Stomach smooth muscle (tissue), 2 donors: ENCODE data around the gene ARHGDIA.

Source experiments
- H3K27ac ChIP-seq: one replicate; pipeline ENCODE4 v1.7.0; 2013; ENCODE audit warnings: mild to moderate bottlenecking, low read length, inconsistent platforms
- H3K27me3 ChIP-seq, 2 donors: one replicate each; pipeline ENCODE4 v1.7.0; 2013; ENCODE audit warnings: low read length in 2 of 2; ENCODE audit not compliant: insufficient read depth in 2 of 2, control insufficient read depth in 1 of 2
- H3K36me3 ChIP-seq, 2 donors: one replicate each; pipeline ENCODE4 v1.7.0; 2013; ENCODE audit warnings: low read length in 2 of 2; ENCODE audit not compliant: control insufficient read depth in 2 of 2, insufficient read depth in 2 of 2
- H3K4me1 ChIP-seq: one replicate; pipeline ENCODE4 v1.7.0; 2013; ENCODE audit warnings: low read length; ENCODE audit not compliant: control insufficient read depth, insufficient read depth
- H3K4me3 ChIP-seq, 2 donors: one replicate each; pipeline ENCODE4 v1.7.0; 2013; ENCODE audit warnings: low read length in 2 of 2
- H3K9ac ChIP-seq, 2 donors: one replicate each; pipeline ENCODE4 v1.7.0; 2013; ENCODE audit warnings: low read length in 2 of 2, mild to moderate bottlenecking in 1 of 2
- H3K9me3 ChIP-seq, 2 donors: one replicate each; pipeline ENCODE4 v1.7.0; 2013; ENCODE audit warnings: low read length in 2 of 2; ENCODE audit not compliant: control insufficient read depth in 2 of 2
- donor health status: healthy.
- donor health status: Pancreatic carcinoma.

Gene ARHGDIA

GRCh38 chr17:81885454-81885853, 14.3 kb upstream of the ARHGDIA start:
- Histone ChIP-seq H3K36me3 (peaks cover 21 to 47% of the 10 kb centered on the region in 2 donors), H3K9ac (no peak overlapping the region), H3K9me3 (no peaks in the 10 kb centered on the region), H3K27me3 (no peaks in the 10 kb centered on the region), H3K4me1 (peaks cover 12% of the 10 kb centered on the region), H3K27ac (no peak overlapping the region), H3K4me3 (no peak overlapping the region)

GRCh38 chr17:81884968-81885367, 13.8 kb upstream of the ARHGDIA start:
- Histone ChIP-seq H3K27me3 (no peaks in the 10 kb centered on the region), H3K4me1 (peaks cover 7% of the 10 kb centered on the region), H3K9me3 (no peaks in the 10 kb centered on the region), H3K4me3 (no peak overlapping the region), H3K9ac (no peak overlapping the region), H3K27ac (no peak overlapping the region), H3K36me3 (peaks cover 21 to 42% of the 10 kb centered on the region in 2 donors)

GRCh38 chr17:81884520-81884919, 13.4 kb upstream of the ARHGDIA start:
- Histone ChIP-seq H3K9ac (no peak overlapping the region), H3K27ac (no peak overlapping the region), H3K4me1 (peaks cover 4% of the 10 kb centered on the region), H3K27me3 (no peaks in the 10 kb centered on the region), H3K36me3 (peaks cover 23 to 40% of the 10 kb centered on the region in 2 donors), H3K9me3 (no peaks in the 10 kb centered on the region), H3K4me3 (no peak overlapping the region)

GRCh38 chr17:81879121-81879520, 8.0 kb upstream of the ARHGDIA start:
- Histone ChIP-seq H3K27ac (no peak overlapping the region), H3K9ac (no peak overlapping the region), H3K36me3 (peaks cover 14 to 15% of the 10 kb centered on the region in 2 donors), H3K4me3 (no peak overlapping the region), H3K4me1 (no peaks in the 10 kb centered on the region), H3K27me3 (no peaks in the 10 kb centered on the region), H3K9me3 (no peaks in the 10 kb centered on the region)

GRCh38 chr17:81878294-81878693, 7.2 kb upstream of the ARHGDIA start:
- H3K9me3 ChIP-seq: no peaks in the 10 kb centered on the region
- H3K4me3 ChIP-seq: no peak overlapping the region
- H3K36me3 ChIP-seq: peaks cover 12 to 15% of the 10 kb centered on the region in 2 donors

GRCh38 chr17:81877569-81877968, 6.4 kb upstream of the ARHGDIA start:
- Histone ChIP-seq H3K4me1 (peaks cover 3% of the 10 kb centered on the region), H3K27ac (no peak overlapping the region), H3K4me3 (no peak overlapping the region), H3K27me3 (no peaks in the 10 kb centered on the region), H3K9ac (no peak overlapping the region), H3K9me3 (no peaks in the 10 kb centered on the region), H3K36me3 (peaks cover 12 to 15% of the 10 kb centered on the region in 2 donors)

More at GRCh38 chr17:81878294-81878693, 7.2 kb upstream of the ARHGDIA start:
- no peaks in the 10 kb centered on the region for H3K27me3 ChIP-seq
- H3K4me1 ChIP-seq: no peaks in the 10 kb centered on the region
- no peak overlapping the region for H3K9ac ChIP-seq
- H3K27ac ChIP-seq: no peak overlapping the region

- Histone ChIP-seq H3K4me1 (peaks cover 50% of the 10 kb centered on the region), H3K36me3 (peaks cover 0 to 10% of the 10 kb centered on the region in 2 donors), H3K27ac (peak overlapping the region; percentile 97), H3K9ac (peak overlapping the region; percentile 93 to 99), H3K4me3 (peak overlapping the region; percentile 86 to 91), H3K9me3 (no peaks in the 10 kb centered on the region), H3K27me3 (no peaks in the 10 kb centered on the region)
Observed at GRCh38 chr17:81871387-81872230, 472 bp upstream of the ARHGDIA start.

GRCh38 chr17:81870131-81870980, 781 bp downstream of the ARHGDIA start:
- Histone ChIP-seq H3K4me3 (peak overlapping the region; percentile 91), H3K9me3 (no peaks in the 10 kb centered on the region), H3K27me3 (no peaks in the 10 kb centered on the region), H3K9ac (peak overlapping the region; percentile 84 to 93), H3K4me1 (peaks cover 55% of the 10 kb centered on the region), H3K36me3 (peaks cover 2 to 10% of the 10 kb centered on the region in 2 donors), H3K27ac (peak overlapping the region; percentile 81)

GRCh38 chr17:81869221-81870130, 1.7 kb downstream of the ARHGDIA start:
- peaks cover 55% of the 10 kb centered on the region for H3K4me1 ChIP-seq

GRCh38 chr17:81868674-81869220, 2.4 kb downstream of the ARHGDIA start:
- H3K36me3 ChIP-seq: peaks cover 7 to 12% of the 10 kb centered on the region in 2 donors
- no peaks in the 10 kb centered on the region for H3K27me3 ChIP-seq
- peaks cover 55% of the 10 kb centered on the region for H3K4me1 ChIP-seq
- peak overlapping the region in 1 of 2 donors; percentile 22 for H3K9ac ChIP-seq
- no peak overlapping the region for H3K4me3 ChIP-seq
- H3K27ac ChIP-seq: peak overlapping the region; percentile 81
- no peaks in the 10 kb centered on the region for H3K9me3 ChIP-seq

More at GRCh38 chr17:81869221-81870130, 1.7 kb downstream of the ARHGDIA start:
- peak overlapping the region; percentile 81 for H3K27ac ChIP-seq
- H3K27me3 ChIP-seq: no peaks in the 10 kb centered on the region
- no peaks in the 10 kb centered on the region for H3K9me3 ChIP-seq
- peak overlapping the region; percentile 91 for H3K4me3 ChIP-seq
- peak overlapping the region in 1 of 2 donors; percentile 93 for H3K9ac ChIP-seq
- H3K36me3 ChIP-seq: peaks cover 4 to 10% of the 10 kb centered on the region in 2 donors
